CD4-positive, alpha-beta memory T cell (primary cell): ENCODE results near the gene DBH. TPM values are rescaled to one million over a fixed set of nuclear protein-coding genes. Genes with fewer than 3 reads are reported as not detected.

ENCODE experiments used
- CTCF ChIA-PET: fragments of 350-600 bp; sonication (Branson Sonifier 250); formaldehyde crosslinking; loops from one replicate; lab custom pipeline; 2021; ENCODE audit warnings: inconsistent platforms; ENCODE audit not compliant: partially characterized antibody; lab: Charles Lee
- POLR2A ChIA-PET: fragments of 350-600 bp; sonication (Branson Sonifier 250); formaldehyde crosslinking; loops from one replicate; lab custom pipeline; 2021; ENCODE audit not compliant: partially characterized antibody; lab: Charles Lee
- DNase-seq, 5 donors: peaks; one replicate each; pipeline versions ENCODE4 v3.0.0 to v3.0.0-alpha.2; 2020 to 2022; ENCODE audit warnings: mixed read lengths in 1 of 5
- H3K27ac ChIP-seq: one replicate; pipeline ENCODE4 v1.7.0; 2013; ENCODE audit warnings: low read depth, low read length
- H3K27me3 ChIP-seq: 2 replicates; pipeline ENCODE4 v1.7.0; 2013; ENCODE audit warnings: mild to moderate bottlenecking, low read length, moderate library complexity; ENCODE audit not compliant: insufficient read depth
- H3K36me3 ChIP-seq: 2 replicates; pipeline ENCODE4 v1.7.0; 2013; ENCODE audit warnings: mild to moderate bottlenecking, low read length, moderate library complexity; ENCODE audit not compliant: insufficient read depth
- H3K4me1 ChIP-seq: 2 replicates; pipeline ENCODE4 v1.7.0; 2013; ENCODE audit warnings: mild to moderate bottlenecking, low read length, moderate library complexity; ENCODE audit not compliant: insufficient read depth
- H3K4me3 ChIP-seq, 2 donors: one replicate each; pipeline ENCODE4 v1.7.0; 2013; ENCODE audit warnings: low read length in 2 of 2, mild to moderate bottlenecking in 1 of 2
- H3K9me3 ChIP-seq, 2 donors: one replicate each; pipeline ENCODE4 v1.7.0; 2013; ENCODE audit warnings: low read length in 2 of 2, control low read depth in 1 of 2; ENCODE audit not compliant: control insufficient read depth in 1 of 2
- H3K27ac Mint-ChIP-seq, 7 donors: one replicate each; pipeline ENCODE4 v1.8.0; 2020 to 2021; ENCODE audit warnings: mixed read lengths in 7 of 7, mild to moderate bottlenecking in 6 of 7, inconsistent platforms in 3 of 7, moderate library complexity in 3 of 7
- H3K27me3 Mint-ChIP-seq, 2 donors: one replicate each; pipeline ENCODE4 v1.8.0; 2020 to 2021; ENCODE audit warnings: mixed read lengths in 2 of 2
- H3K36me3 Mint-ChIP-seq, 2 donors: one replicate each; pipeline ENCODE4 v1.8.0; 2020 to 2021; ENCODE audit warnings: mixed read lengths in 2 of 2, inconsistent platforms in 1 of 2, mild to moderate bottlenecking in 1 of 2
- H3K4me1 Mint-ChIP-seq, 4 donors: one replicate each; pipeline ENCODE4 v1.8.0; 2020 to 2021; ENCODE audit warnings: mixed read lengths in 4 of 4, mild to moderate bottlenecking in 1 of 4
- H3K4me3 Mint-ChIP-seq, 8 donors: one replicate each; pipeline ENCODE4 v1.8.0; 2020 to 2021; ENCODE audit warnings: mixed read lengths in 8 of 8, mild to moderate bottlenecking in 7 of 8, moderate library complexity in 6 of 8, inconsistent platforms in 3 of 8
- H3K9me3 Mint-ChIP-seq, 8 donors: one replicate each; pipeline ENCODE4 v1.8.0; 2020 to 2021; ENCODE audit warnings: mixed read lengths in 8 of 8, mild to moderate bottlenecking in 5 of 8, inconsistent platforms in 3 of 8, moderate library complexity in 1 of 8
- intact Hi-C: fragments of 100-400 bp; cut with micrococcal nuclease; formaldehyde crosslinking; loops from one replicate; pipeline ENCODE4 v1.15.1; 2023
- polyA plus RNA-seq, 2 donors: library from polyadenylated mRNA; unstranded; fragments of 300-500 nt; fragmentation: Illumina TruSeq; gene quantifications; one replicate each; pipeline ENCODE4 v1.2.3, GENCODE V29; 2021
- total RNA-seq, 2 experiments: library from RNA; stranded (reverse); gene quantifications; one replicate each; pipeline ENCODE4 v1.2.3, GENCODE V29; 2021

DBH gene
- total and polyA plus RNA-seq, 4 experiments from 2014 or later = 0.08 to 0.18 (median 0.09) TPM; not detected in 1

- no peaks in the 10 kb centered on the region for H3K9me3 ChIP-seq
- ChIA-PET POLR2A (interaction anchor here (3.3 kb wide), 1 partner anchor 12 kb away, joined by 13 read pairs; no protein-coding TSS in a partner anchor), CTCF (no interaction called here)
- no peaks in the 10 kb centered on the region for H3K36me3 ChIP-seq
- Mint-ChIP-seq H3K9me3 (no peaks in the 10 kb centered on the region), H3K27ac (peak overlapping the region in 1 of 7 donors; percentile 24), H3K27me3 (no peaks in the 10 kb centered on the region), H3K36me3 (peaks cover 0 to 2% of the 10 kb centered on the region in 2 donors), H3K4me3 (no peak overlapping the region), H3K4me1 (peaks cover 4 to 12% (median 10%) of the 10 kb centered on the region in 4 donors)
- H3K27me3 ChIP-seq = no peaks in the 10 kb centered on the region
- peaks cover 10% of the 10 kb centered on the region for H3K4me1 ChIP-seq
- DNase-seq = no peak
- H3K27ac ChIP-seq = no peak overlapping the region
- H3K4me3 ChIP-seq = no peak overlapping the region
- intact Hi-C loops = no loop called here
These were observed 53.1 kb downstream of the DBH start for GRCh38 chr9:133689151-133689763.

- intact Hi-C loops = no loop called here
- H3K27me3 Mint-ChIP-seq = no peaks in the 10 kb centered on the region
- ChIA-PET POLR2A (interaction anchor here (3.3 kb wide), 1 partner anchor 11 kb away, joined by 13 read pairs; no protein-coding TSS in a partner anchor), CTCF (no interaction called here)
- H3K27ac Mint-ChIP-seq = no peak overlapping the region
- peaks cover 4 to 6% of the 10 kb centered on the region in 2 donors for H3K36me3 Mint-ChIP-seq
- H3K27me3 ChIP-seq = no peaks in the 10 kb centered on the region
- H3K4me1 ChIP-seq = peaks cover 1% of the 10 kb centered on the region
- peak in 1 of 5 donors; percentile 27 for DNase-seq
- peaks cover 6 to 13% (median 7%) of the 10 kb centered on the region in 4 donors for H3K4me1 Mint-ChIP-seq
- H3K9me3 Mint-ChIP-seq = no peaks in the 10 kb centered on the region
- no peak overlapping the region for H3K27ac ChIP-seq
- H3K4me3 Mint-ChIP-seq = no peak overlapping the region
- no peaks in the 10 kb centered on the region for H3K9me3 ChIP-seq
- H3K4me3 ChIP-seq = no peak overlapping the region
- H3K36me3 ChIP-seq = no peaks in the 10 kb centered on the region
These were observed 54.0 kb downstream of the DBH start for GRCh38 chr9:133690081-133690561.

- H3K4me3 Mint-ChIP-seq = no peak overlapping the region
- peaks cover 4 to 8% (median 5%) of the 10 kb centered on the region in 4 donors for H3K4me1 Mint-ChIP-seq
- H3K36me3 ChIP-seq = no peaks in the 10 kb centered on the region
- H3K36me3 Mint-ChIP-seq = peaks cover 4 to 6% of the 10 kb centered on the region in 2 donors
- H3K27ac ChIP-seq = no peak overlapping the region
- H3K4me1 ChIP-seq = no peaks in the 10 kb centered on the region
- no peaks in the 10 kb centered on the region for H3K9me3 ChIP-seq
- POLR2A ChIA-PET = interaction anchor here (3.3 kb wide), 1 partner anchor 10 kb away, joined by 13 read pairs; no protein-coding TSS in a partner anchor
- CTCF ChIA-PET = interaction anchor here (1.9 kb wide), 1 partner anchor 10 kb away, joined by 7 read pairs; no protein-coding TSS in a partner anchor
- H3K27ac Mint-ChIP-seq = peak overlapping the region in 2 of 7 donors; percentile 67 to 70
- DNase-seq = no peak
- no peaks in the 10 kb centered on the region for H3K9me3 Mint-ChIP-seq
- H3K27me3 ChIP-seq = no peaks in the 10 kb centered on the region
- H3K4me3 ChIP-seq = no peak overlapping the region
- intact Hi-C loops = no loop called here
- no peaks in the 10 kb centered on the region for H3K27me3 Mint-ChIP-seq
These were observed 55.0 kb downstream of the DBH start for GRCh38 chr9:133691191-133691590.

GRCh38 chr9:133691626-133692363 lies 55.6 kb downstream of the DBH start:
- intact Hi-C loops = no loop called here
- CTCF ChIA-PET = interaction anchor here (1.9 kb wide), 1 partner anchor 9 kb away, joined by 7 read pairs; no protein-coding TSS in a partner anchor
- Histone ChIP-seq H3K4me3 (no peak overlapping the region), H3K4me1 (no peaks in the 10 kb centered on the region), H3K9me3 (no peaks in the 10 kb centered on the region), H3K27me3 (no peaks in the 10 kb centered on the region), H3K27ac (no peak overlapping the region), H3K36me3 (no peaks in the 10 kb centered on the region)
- Mint-ChIP-seq H3K9me3 (no peaks in the 10 kb centered on the region), H3K27me3 (no peaks in the 10 kb centered on the region), H3K36me3 (peaks cover 4 to 6% of the 10 kb centered on the region in 2 donors), H3K4me1 (peaks cover 7 to 10% (median 9%) of the 10 kb centered on the region in 4 donors), H3K27ac (peak overlapping the region in 1 of 7 donors; percentile 72), H3K4me3 (no peak overlapping the region)
- DNase-seq = no peak
- POLR2A ChIA-PET = interaction anchor here (1.3 to 3.3 kb wide), 3 partner anchors 9 to 15 kb away, joined by 4 to 13 read pairs (median 12); no protein-coding TSS in a partner anchor

GRCh38 chr9:133692364-133692985 lies 56.3 kb downstream of the DBH start:
- ChIA-PET CTCF (interaction anchor here (1.9 kb wide), 1 partner anchor 9 kb away, joined by 7 read pairs; no protein-coding TSS in a partner anchor), POLR2A (interaction anchor here (1.3 to 3.3 kb wide), 3 partner anchors 9 to 16 kb away, joined by 4 to 13 read pairs (median 12); no protein-coding TSS in a partner anchor)
- Mint-ChIP-seq H3K9me3 (no peaks in the 10 kb centered on the region), H3K36me3 (peaks cover 4 to 6% of the 10 kb centered on the region in 2 donors), H3K27me3 (no peaks in the 10 kb centered on the region), H3K4me3 (no peak overlapping the region), H3K27ac (no peak overlapping the region), H3K4me1 (peaks cover 11 to 15% (median 14%) of the 10 kb centered on the region in 4 donors)
- Histone ChIP-seq H3K4me1 (peaks cover 4% of the 10 kb centered on the region), H3K27ac (no peak overlapping the region), H3K4me3 (no peak overlapping the region), H3K9me3 (no peaks in the 10 kb centered on the region), H3K36me3 (no peaks in the 10 kb centered on the region), H3K27me3 (no peaks in the 10 kb centered on the region)
- intact Hi-C loops = no loop called here
- peak in 1 of 5 donors; percentile 22 for DNase-seq

GRCh38 chr9:133693116-133693515 lies 57.0 kb downstream of the DBH start:
- Histone ChIP-seq H3K4me1 (peaks cover 8% of the 10 kb centered on the region), H3K27ac (no peak overlapping the region), H3K9me3 (no peaks in the 10 kb centered on the region), H3K36me3 (no peaks in the 10 kb centered on the region), H3K4me3 (no peak overlapping the region), H3K27me3 (no peaks in the 10 kb centered on the region)
- no peak for DNase-seq
- intact Hi-C loops = no loop called here
- Mint-ChIP-seq H3K4me3 (no peak overlapping the region), H3K9me3 (no peaks in the 10 kb centered on the region), H3K4me1 (peaks cover 12 to 18% (median 17%) of the 10 kb centered on the region in 4 donors), H3K27me3 (no peaks in the 10 kb centered on the region), H3K27ac (peak overlapping the region in 1 of 7 donors; percentile 72), H3K36me3 (peaks cover 4 to 6% of the 10 kb centered on the region in 2 donors)
- POLR2A ChIA-PET = interaction anchor here (1.3 to 2.8 kb wide), 2 partner anchors 10 to 16 kb away, joined by 4 to 12 read pairs; no protein-coding TSS in a partner anchor
- CTCF ChIA-PET = no interaction called here
